H9 (cell line): Measurements from ENCODE around the gene TOR3A. TPM values are rescaled to one million over a fixed set of nuclear protein-coding genes. Genes with fewer than 3 reads are reported as not detected.
A peak's percentile ranks its signal among the peaks of the same experiment; 100 is the strongest.
"Not testable (repeated sequence)": the region's sequence is repeated elsewhere in the genome, so short reads cannot be mapped to it uniquely, and the experiment has no call there.

Experiments
- DNase-seq: peaks from one replicate; pipeline ENCODE4 v3.0.0-alpha.2; 2017
- H2AFZ ChIP-seq: one replicate; pipeline ENCODE4 v1.6.1; 2013; ENCODE audit warnings: mild to moderate bottlenecking, low read length, control low read depth, moderate library complexity
- H2AK5ac ChIP-seq: 2 replicates; pipeline ENCODE4 v1.6.1; 2013; ENCODE audit warnings: low read length, control low read depth, mixed read lengths; ENCODE audit not compliant: insufficient read length
- H2BK120ac ChIP-seq: one replicate; pipeline ENCODE4 v1.6.1; 2013; ENCODE audit warnings: low read depth, mild to moderate bottlenecking, low read length, control low read depth, inconsistent platforms; ENCODE audit not compliant: poor library complexity, severe bottlenecking
- H2BK12ac ChIP-seq: 2 replicates; pipeline ENCODE4 v1.6.1; 2013; ENCODE audit warnings: low read length, control low read depth, mixed read lengths, low read depth; ENCODE audit not compliant: insufficient read length
- H2BK15ac ChIP-seq: 2 replicates; pipeline ENCODE4 v1.6.1; 2013; ENCODE audit warnings: low read depth, low read length, control low read depth
- H2BK20ac ChIP-seq: one replicate; pipeline ENCODE4 v1.6.1; 2013; ENCODE audit warnings: low read depth, mild to moderate bottlenecking, low read length, control low read depth, inconsistent platforms; ENCODE audit not compliant: poor library complexity, severe bottlenecking
- H2BK5ac ChIP-seq: 2 replicates; pipeline ENCODE4 v1.6.1; 2013; ENCODE audit warnings: low read length, control low read depth, mixed read lengths; ENCODE audit not compliant: insufficient read length
- H3K14ac ChIP-seq: 2 replicates; pipeline ENCODE4 v1.6.1; 2013; ENCODE audit warnings: low read length, control low read depth; ENCODE audit not compliant: insufficient read depth
- H3K18ac ChIP-seq: 2 replicates; pipeline ENCODE4 v1.6.1; 2013; ENCODE audit warnings: low read depth, mild to moderate bottlenecking, mixed read lengths, low read length, control low read depth; ENCODE audit not compliant: insufficient read length
- H3K23ac ChIP-seq: 2 replicates; pipeline ENCODE4 v1.6.1; 2013; ENCODE audit warnings: low read length, control low read depth, mixed read lengths, low read depth; ENCODE audit not compliant: insufficient read length
- H3K23me2 ChIP-seq: 2 replicates; pipeline ENCODE4 v1.6.1; 2013; ENCODE audit warnings: low read depth, mild to moderate bottlenecking, mixed read lengths, low read length, control low read depth; ENCODE audit not compliant: insufficient read length, poor library complexity, severe bottlenecking
- H3K27ac ChIP-seq: 2 replicates; pipeline ENCODE4 v1.5.1; 2013; ENCODE audit warnings: low read length, control low read depth, mixed read lengths, low read depth; ENCODE audit not compliant: insufficient read length
- H3K27me3 ChIP-seq: 2 replicates; pipeline ENCODE4 v1.6.1; 2013; ENCODE audit warnings: low read length, control low read depth, inconsistent platforms; ENCODE audit not compliant: insufficient read depth
- H3K4ac ChIP-seq: 2 replicates; pipeline ENCODE4 v1.6.1; 2013; ENCODE audit warnings: low read depth, mild to moderate bottlenecking, control low read depth, inconsistent platforms, low read length, moderate library complexity
- H3K4me1 ChIP-seq: 2 replicates; pipeline ENCODE4 v1.6.1; 2013; ENCODE audit warnings: low read length, control low read depth, inconsistent platforms; ENCODE audit not compliant: insufficient read depth
- H3K4me2 ChIP-seq: 2 replicates; pipeline ENCODE4 v1.6.1; 2013; ENCODE audit warnings: low read length, control low read depth, mixed read lengths; ENCODE audit not compliant: insufficient read length, insufficient read depth
- H3K56ac ChIP-seq: 2 replicates; pipeline ENCODE4 v1.6.1; 2013; ENCODE audit warnings: low read depth, mild to moderate bottlenecking, mixed read lengths, low read length, control low read depth; ENCODE audit not compliant: insufficient read length
- H3K79me1 ChIP-seq: 2 replicates; pipeline ENCODE4 v1.6.1; 2013; ENCODE audit warnings: low read depth, mild to moderate bottlenecking, moderate library complexity, low read length, control low read depth, inconsistent platforms; ENCODE audit not compliant: insufficient read depth, poor library complexity, severe bottlenecking
- H3K79me2 ChIP-seq: 2 replicates; pipeline ENCODE4 v1.6.1; 2013; ENCODE audit warnings: low read length, control low read depth, inconsistent platforms; ENCODE audit not compliant: insufficient read depth
- H3K9ac ChIP-seq: 2 replicates; pipeline ENCODE4 v1.6.1; 2013; ENCODE audit warnings: low read length, control low read depth, mixed read lengths; ENCODE audit not compliant: insufficient read length; ENCODE audit errors: extremely low read depth
- H3K9me3 ChIP-seq: one replicate; pipeline ENCODE4 v1.6.1; 2013; ENCODE audit warnings: low read depth, low read length, inconsistent platforms; ENCODE audit not compliant: control insufficient read depth
- H3T11ph ChIP-seq: one replicate; pipeline ENCODE4 v1.6.1; 2013; ENCODE audit warnings: mild to moderate bottlenecking, low read length, control low read depth, inconsistent platforms
- H4K20me1 ChIP-seq: one replicate; pipeline ENCODE4 v1.6.1; 2013; ENCODE audit not compliant: control insufficient read depth, insufficient read length, insufficient read depth
- H4K5ac ChIP-seq: 2 replicates; pipeline ENCODE4 v1.6.1; 2013; ENCODE audit warnings: low read depth, mild to moderate bottlenecking, mixed read lengths, low read length, control low read depth; ENCODE audit not compliant: insufficient read length
- H4K8ac ChIP-seq: replicated peaks from 2 replicates; pipeline ENCODE4 v1.6.1; 2013; ENCODE audit warnings: low read length, control low read depth, mixed read lengths, low read depth; ENCODE audit not compliant: insufficient read length
- H4K91ac ChIP-seq: 2 replicates; pipeline ENCODE4 v1.6.1; 2013; ENCODE audit warnings: low read depth, mild to moderate bottlenecking, moderate library complexity, mixed read lengths, low read length, control low read depth; ENCODE audit not compliant: insufficient read length
- H3K27ac Mint-ChIP-seq, 3 experiments: 2 replicates in 2 of 3; 3 replicates in 1 of 3; pipeline ENCODE4 v1.8.0; 2020 to 2021; ENCODE audit warnings: mixed read lengths in 3 of 3, mild to moderate bottlenecking in 1 of 3, moderate library complexity in 1 of 3
- H3K27me3 Mint-ChIP-seq: 2 replicates; pipeline ENCODE4 v1.8.0; 2021; ENCODE audit warnings: low read depth, mild to moderate bottlenecking, moderate library complexity, mixed read lengths
- H3K36me3 Mint-ChIP-seq, 3 experiments: 2 replicates in 2 of 3; 3 replicates in 1 of 3; pipeline ENCODE4 v1.8.0; 2020 to 2021; ENCODE audit warnings: low read depth in 3 of 3, mixed read lengths in 3 of 3; ENCODE audit not compliant: insufficient read depth in 1 of 3
- H3K4me1 Mint-ChIP-seq, 2 experiments: 2 replicates each; pipeline ENCODE4 v1.8.0; 2020; ENCODE audit warnings: mixed read lengths in 2 of 2
- H3K4me3 Mint-ChIP-seq, 2 experiments: 2 replicates in 1 of 2; 3 replicates in 1 of 2; pipeline ENCODE4 v1.8.0; 2020 to 2021; ENCODE audit warnings: mild to moderate bottlenecking in 2 of 2, mixed read lengths in 2 of 2, moderate library complexity in 1 of 2
- H3K9me3 Mint-ChIP-seq, 2 experiments: 2 replicates in 1 of 2; 3 replicates in 1 of 2; pipeline ENCODE4 v1.8.0; 2020; ENCODE audit warnings: mild to moderate bottlenecking in 2 of 2, mixed read lengths in 2 of 2, moderate library complexity in 1 of 2
- WGBS: extraction: QIAGEN DNeasy Blood & Tissue Kit; methylation state at CpG from one replicate; pipeline ENCODE4 v1.1.7; 2013; ENCODE audit warnings: missing lambda C conversion rate, low lambda C conversion rate, mixed read lengths; ENCODE audit not compliant: insufficient read length; ENCODE audit errors: extremely low coverage; 5-methylcytosine and 5-hydroxymethylcytosine counted together
- total RNA-seq: library from RNA; stranded (reverse); gene quantifications from 2 replicates; pipeline ENCODE4 v1.2.1, GENCODE V29; 2021
- TF ChIP-seq, protein P1 (sequence below): fragments of 200-600 bp; sonication (generic); conservative IDR thresholded peaks from 3 replicates; pipeline ENCODE4 v1.8.0; 2021; ENCODE audit warnings: antibody characterized with exemption, mild to moderate bottlenecking

TOR3A gene
- total RNA-seq, 1 experiment from 2014 or later: 27.3 TPM

DNA sequence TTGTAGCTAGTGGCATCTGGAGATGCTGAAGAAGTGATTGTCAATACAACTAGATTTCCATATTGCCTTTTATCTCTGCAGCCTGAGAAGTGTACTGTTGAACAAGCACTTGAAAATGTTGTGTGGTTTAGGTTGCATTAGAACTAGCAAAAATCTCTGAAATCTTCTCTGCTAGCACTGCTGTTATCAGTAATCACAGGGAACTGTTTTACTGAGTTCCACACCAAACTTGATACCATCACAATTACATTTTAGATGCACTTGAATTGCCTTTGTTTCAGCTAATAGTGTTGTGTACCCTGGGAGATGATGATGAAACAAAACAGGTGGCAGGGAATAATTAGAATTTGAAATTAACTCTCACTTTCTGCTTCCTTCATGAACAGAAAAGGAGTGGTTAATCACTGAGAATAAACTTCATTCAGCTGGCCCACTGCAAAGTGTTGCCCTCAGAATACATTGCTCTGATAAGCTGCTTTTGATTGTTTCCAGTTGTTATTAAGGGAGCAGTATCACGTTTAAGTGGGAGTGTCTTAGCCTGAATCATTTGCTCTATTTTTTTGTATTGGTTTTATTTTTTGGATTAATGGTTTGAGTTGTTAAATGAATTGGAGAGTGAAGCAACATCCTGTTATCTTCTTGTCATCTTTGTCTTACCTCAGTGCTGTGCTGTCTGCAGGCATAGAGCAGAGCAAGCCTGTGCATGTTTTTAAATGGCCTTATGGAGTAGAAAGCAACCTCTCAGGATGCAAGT, 43.2 kb upstream of the TOR3A start:
- Histone ChIP-seq H3K27ac (no peak overlapping the region), H3K4me1 (peaks cover 6% of the 10 kb centered on the region; the same call in 1 of the 2 replicates), H2BK15ac (no peak overlapping the region), H3K56ac (no peak overlapping the region), H4K5ac (no peak overlapping the region), H3K27me3 (no peaks in the 10 kb centered on the region), H3K4me2 (no peak overlapping the region), H3K9me3 (no peaks in the 10 kb centered on the region), H4K8ac (no peak overlapping the region), H3K4ac (no peak overlapping the region), H2AFZ (no peak overlapping the region), H3K18ac (no peak overlapping the region), H2BK12ac (no peak overlapping the region), H2BK120ac (no peak overlapping the region), H3K9ac (no peak overlapping the region), H3K23ac (no peak overlapping the region), H2BK5ac (no peak overlapping the region), H3K79me1 (peaks cover 6% of the 10 kb centered on the region), H3K14ac (no peak overlapping the region), H3K79me2 (peaks cover 9% of the 10 kb centered on the region; the same call in 1 of the 2 replicates), H2AK5ac (no peak overlapping the region), H4K91ac (no peak overlapping the region), H3K23me2 (no peaks in the 10 kb centered on the region), H2BK20ac (no peak overlapping the region), H4K20me1 (no peaks in the 10 kb centered on the region), H3T11ph (no peak overlapping the region)
- WGBS: no CpG with 5 or more reads among the region's 1 CpG
- TF ChIP-seq, protein P1, sequence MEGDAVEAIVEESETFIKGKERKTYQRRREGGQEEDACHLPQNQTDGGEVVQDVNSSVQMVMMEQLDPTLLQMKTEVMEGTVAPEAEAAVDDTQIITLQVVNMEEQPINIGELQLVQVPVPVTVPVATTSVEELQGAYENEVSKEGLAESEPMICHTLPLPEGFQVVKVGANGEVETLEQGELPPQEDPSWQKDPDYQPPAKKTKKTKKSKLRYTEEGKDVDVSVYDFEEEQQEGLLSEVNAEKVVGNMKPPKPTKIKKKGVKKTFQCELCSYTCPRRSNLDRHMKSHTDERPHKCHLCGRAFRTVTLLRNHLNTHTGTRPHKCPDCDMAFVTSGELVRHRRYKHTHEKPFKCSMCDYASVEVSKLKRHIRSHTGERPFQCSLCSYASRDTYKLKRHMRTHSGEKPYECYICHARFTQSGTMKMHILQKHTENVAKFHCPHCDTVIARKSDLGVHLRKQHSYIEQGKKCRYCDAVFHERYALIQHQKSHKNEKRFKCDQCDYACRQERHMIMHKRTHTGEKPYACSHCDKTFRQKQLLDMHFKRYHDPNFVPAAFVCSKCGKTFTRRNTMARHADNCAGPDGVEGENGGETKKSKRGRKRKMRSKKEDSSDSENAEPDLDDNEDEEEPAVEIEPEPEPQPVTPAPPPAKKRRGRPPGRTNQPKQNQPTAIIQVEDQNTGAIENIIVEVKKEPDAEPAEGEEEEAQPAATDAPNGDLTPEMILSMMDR: no peak
- Mint-ChIP-seq H3K27me3 (no peaks in the 10 kb centered on the region; the same call in 1 of the 2 replicates), H3K4me1 (peaks cover 28 to 29% of the 10 kb centered on the region in 2 experiments), H3K36me3 (peaks cover 7 to 14% (median 13%) of the 10 kb centered on the region in 3 experiments; a peak in 5 of 7 replicates), H3K4me3 (no peak overlapping the region), H3K9me3 (peaks cover 14 to 15% of the 10 kb centered on the region in 2 experiments; a peak in 4 of 5 replicates), H3K27ac (0 out of 7 replicates have a peak overlapping the region, but pooled peaks of 1 of the 3 experiments have one; percentile 35)
- DNase-seq: no peak

DNA sequence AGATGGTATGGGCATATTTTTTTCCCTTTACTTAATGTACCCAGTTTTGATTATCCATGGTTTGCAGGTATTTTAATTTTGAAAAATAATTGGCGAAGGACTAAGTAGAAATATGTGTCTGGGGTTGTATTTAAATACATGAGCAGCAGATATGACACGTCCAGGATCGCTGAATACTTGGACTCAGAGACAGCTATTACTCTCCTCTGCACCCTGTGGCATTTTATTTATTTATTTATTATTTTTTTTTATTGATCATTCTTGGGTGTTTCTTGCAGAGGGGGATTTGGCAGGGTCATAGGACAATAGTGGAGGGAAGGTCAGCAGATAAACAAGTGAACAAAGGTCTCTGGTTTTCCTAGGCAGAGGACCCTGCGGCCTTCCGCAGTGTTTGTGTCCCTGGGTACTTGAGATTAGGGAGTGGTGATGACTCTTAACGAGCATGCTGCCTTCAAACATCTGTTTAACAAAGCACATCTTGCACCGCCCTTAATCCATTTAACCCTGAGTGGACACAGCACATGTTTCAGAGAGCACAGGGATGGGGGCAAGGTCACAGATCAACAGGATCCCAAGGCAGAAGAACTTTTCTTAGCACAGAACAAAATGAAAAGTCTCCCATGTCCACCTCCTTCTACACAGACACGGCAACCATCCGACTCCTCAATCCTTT, 42.2 kb upstream of the TOR3A start:
- not testable (repeated sequence) for H4K8ac ChIP-seq, H3K27ac ChIP-seq, H3K4me3 Mint-ChIP-seq, H2AK5ac ChIP-seq, H3K27me3 Mint-ChIP-seq, H3K4ac ChIP-seq, H2BK15ac ChIP-seq, H2BK5ac ChIP-seq, H3T11ph ChIP-seq, H3K56ac ChIP-seq, H3K14ac ChIP-seq, H3K9me3 ChIP-seq, H2AFZ ChIP-seq, H2BK120ac ChIP-seq, H3K23me2 ChIP-seq, H4K20me1 ChIP-seq, H3K23ac ChIP-seq, H3K4me2 ChIP-seq, H3K9ac ChIP-seq, H3K79me1 ChIP-seq, H3K27me3 ChIP-seq, H4K91ac ChIP-seq, H2BK12ac ChIP-seq, H3K79me2 ChIP-seq, H3K27ac Mint-ChIP-seq, H3K18ac ChIP-seq, H2BK20ac ChIP-seq, H3K4me1 ChIP-seq, H4K5ac ChIP-seq, DNase-seq
- H3K36me3 Mint-ChIP-seq: peaks cover 10 to 17% (median 13%) of the 10 kb centered on the region in 3 experiments; a peak in 5 of 7 replicates
- peaks cover 14 to 15% of the 10 kb centered on the region in 2 experiments; a peak in 4 of 5 replicates for H3K9me3 Mint-ChIP-seq
- WGBS: no CpG with 5 or more reads among the region's 9 CpGs
- peaks cover 20% of the 10 kb centered on the region in 2 experiments for H3K4me1 Mint-ChIP-seq
